ENCODE results near the gene CDC14B.
"Not testable (repeated sequence)": the region's sequence is repeated elsewhere in the genome, so short reads cannot be mapped to it uniquely, and the experiment has no call there.

The CDC14B gene

DNA sequence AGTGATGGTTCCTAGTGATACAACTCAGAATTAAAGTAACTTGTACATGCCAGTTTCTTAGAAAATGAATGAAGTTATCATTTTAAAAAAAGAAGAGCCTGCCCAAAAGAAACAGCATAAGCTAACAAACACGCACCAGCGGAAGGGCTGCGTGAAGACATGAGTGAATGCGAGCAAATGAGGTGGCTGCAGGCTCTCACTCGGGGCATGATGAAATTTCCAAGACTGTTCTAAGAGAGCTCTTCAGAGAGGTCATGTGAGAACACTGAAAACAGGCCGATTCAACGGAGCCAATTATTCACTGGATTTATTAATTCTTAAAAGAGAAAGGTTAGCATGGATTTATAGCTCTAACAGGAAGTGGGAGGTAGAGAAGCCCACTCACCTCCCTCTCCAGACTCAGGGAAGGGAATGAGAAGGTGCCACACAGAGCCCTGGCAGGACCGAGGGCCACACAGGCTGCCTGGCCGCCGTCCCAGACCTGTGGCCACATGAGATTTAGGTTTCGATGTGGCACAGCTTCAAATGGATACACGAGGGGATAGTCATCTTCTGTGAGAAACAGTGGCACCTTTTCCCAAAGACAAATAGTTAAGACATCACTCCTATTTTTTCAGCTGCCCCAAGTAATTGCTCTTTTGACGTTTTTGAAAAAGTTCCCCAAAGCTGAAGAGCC, 114.2 kb downstream of the CDC14B start:
- DNase-seq (ENCODE audit: low spot score), result no peak
- TF ChIP-seq, protein P1, sequence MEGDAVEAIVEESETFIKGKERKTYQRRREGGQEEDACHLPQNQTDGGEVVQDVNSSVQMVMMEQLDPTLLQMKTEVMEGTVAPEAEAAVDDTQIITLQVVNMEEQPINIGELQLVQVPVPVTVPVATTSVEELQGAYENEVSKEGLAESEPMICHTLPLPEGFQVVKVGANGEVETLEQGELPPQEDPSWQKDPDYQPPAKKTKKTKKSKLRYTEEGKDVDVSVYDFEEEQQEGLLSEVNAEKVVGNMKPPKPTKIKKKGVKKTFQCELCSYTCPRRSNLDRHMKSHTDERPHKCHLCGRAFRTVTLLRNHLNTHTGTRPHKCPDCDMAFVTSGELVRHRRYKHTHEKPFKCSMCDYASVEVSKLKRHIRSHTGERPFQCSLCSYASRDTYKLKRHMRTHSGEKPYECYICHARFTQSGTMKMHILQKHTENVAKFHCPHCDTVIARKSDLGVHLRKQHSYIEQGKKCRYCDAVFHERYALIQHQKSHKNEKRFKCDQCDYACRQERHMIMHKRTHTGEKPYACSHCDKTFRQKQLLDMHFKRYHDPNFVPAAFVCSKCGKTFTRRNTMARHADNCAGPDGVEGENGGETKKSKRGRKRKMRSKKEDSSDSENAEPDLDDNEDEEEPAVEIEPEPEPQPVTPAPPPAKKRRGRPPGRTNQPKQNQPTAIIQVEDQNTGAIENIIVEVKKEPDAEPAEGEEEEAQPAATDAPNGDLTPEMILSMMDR (IDR thresholded peaks at IDR 0.05; ENCODE audit: extremely low read depth, missing control alignments), result no peak

- DNase-seq (ENCODE audit: low spot score), result no peak
- TF ChIP-seq, protein P1 (IDR thresholded peaks at IDR 0.05; ENCODE audit: extremely low read depth, missing control alignments), result no peak
Measured at GRCh38 chr9:96503918-96504317, 115.7 kb downstream of the CDC14B start.

GRCh38 chr9:96503374-96503748, 116.3 kb downstream of the CDC14B start:
- not testable (repeated sequence) for DNase-seq (ENCODE audit: low spot score)

GRCh38 chr9:96502539-96503373, 116.9 kb downstream of the CDC14B start:
- no peak for DNase-seq (ENCODE audit: low spot score)
- TF ChIP-seq, protein P1 (IDR thresholded peaks at IDR 0.05; ENCODE audit: extremely low read depth, missing control alignments), result no peak

DNA sequence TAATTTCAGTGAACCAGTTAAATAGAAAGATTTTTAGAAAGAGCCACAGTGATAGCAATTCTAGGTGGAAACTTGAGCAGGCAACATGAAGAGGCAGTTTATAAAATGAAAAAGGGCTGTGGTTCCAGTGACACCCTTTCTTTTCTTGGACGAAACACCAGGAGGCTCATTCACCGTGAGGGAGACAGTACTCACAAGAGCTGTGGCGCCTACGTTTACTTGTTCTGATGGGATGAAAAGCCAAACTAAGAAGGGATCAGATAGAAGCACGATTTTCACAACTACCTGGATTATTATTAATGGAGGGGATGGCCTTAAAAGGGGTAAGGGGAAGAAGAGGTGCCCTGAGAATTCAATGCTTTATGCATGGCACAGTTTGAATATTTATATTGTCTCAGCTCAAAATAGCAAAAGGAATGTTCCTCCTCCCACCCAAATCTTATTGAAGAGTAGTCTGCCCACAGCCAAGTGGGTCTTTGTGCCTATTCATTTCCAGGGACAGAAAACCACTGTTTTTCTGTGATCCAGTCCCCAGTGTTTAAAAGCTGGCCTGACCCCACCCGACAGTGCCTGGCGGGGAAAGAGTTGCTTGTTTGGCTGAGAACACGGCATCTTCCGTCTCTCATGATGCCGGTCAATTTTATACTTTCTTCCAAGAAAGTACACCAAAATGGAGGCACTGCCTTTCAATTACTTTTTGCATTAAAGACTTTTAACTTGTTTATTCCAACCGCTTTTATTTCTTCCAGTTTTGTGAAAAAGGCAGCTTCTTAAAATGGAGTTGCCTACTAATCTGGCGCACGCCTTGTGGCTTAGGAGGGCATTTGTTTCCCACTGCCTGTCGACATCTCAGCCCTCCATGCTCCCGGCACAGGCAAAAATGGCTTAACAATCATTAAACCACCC, 117.8 kb downstream of the CDC14B start:
- no peak for DNase-seq (ENCODE audit: low spot score)
- TF ChIP-seq, protein P1 (IDR thresholded peaks at IDR 0.05; ENCODE audit: extremely low read depth, missing control alignments), result no peak

DNA sequence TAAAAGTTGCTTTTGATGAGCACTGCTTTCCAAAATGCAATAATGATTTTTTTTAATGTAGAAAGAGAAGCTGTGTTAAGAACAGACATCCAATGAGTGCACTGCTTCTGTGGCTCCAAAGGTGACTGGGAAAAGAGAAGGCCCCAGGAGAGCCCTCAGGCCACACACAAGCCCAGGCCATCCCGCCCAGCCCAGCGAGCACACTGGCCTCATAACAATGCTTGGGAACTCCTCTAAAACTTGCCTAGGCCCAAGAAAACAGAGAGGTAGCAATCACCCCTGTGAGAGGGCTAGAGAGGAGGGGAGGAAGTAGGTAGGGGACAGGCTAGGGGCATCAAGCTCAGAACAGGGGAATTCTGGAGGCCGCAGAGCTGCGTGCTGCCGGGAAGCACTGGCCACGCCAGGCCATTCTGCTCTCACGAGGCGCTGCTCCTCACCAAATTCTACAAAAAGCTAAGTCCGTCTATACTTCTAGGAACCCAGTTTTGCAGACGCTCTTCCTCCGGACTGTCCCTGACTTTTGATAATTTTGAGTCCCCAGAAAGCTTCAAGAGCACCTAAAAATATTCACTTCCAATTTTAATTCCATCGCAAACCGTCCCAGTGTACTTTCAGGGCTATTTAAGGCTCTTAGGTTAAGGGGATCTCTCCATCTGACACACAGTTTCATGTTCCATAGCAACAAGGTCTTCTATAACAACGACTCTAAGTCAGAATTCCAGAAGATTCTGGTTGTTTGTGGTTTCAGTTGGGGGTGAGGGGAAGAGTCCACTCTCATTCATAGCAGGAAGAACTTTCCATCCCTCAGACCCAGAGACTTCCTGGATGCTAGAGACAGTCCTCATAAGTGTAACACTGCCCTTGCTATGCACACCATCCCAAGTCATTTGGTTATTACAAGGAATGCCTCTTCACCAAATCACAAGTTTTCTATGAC, 118.7 kb downstream of the CDC14B start:
- TF ChIP-seq, protein P1 (IDR thresholded peaks at IDR 0.05; ENCODE audit: extremely low read depth, missing control alignments), result no peak
- no peak for DNase-seq (ENCODE audit: low spot score)

DNA sequence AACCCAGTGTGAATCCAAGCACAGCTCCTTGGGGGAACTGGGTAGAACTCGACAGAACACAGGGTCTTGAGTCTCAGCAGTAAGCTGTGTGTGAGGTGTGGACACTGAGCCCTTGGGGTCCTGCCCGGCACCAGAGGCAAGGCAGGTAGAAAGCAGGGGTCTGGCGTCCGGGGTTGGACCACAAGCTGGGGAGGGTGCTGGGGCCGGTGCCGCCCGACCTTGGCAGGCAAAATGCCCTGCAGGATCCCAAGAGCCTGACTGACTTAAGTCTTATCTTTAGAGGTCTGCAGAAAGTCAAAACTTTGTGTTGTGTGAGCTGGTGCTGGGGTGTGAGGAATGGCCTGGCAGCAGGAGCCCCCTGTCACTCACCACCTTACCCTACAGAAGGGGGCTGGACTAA, 120.4 kb downstream of the CDC14B start:
- DNase-seq (ENCODE audit: low spot score), result no peak

More for the DNA sequence above, 120.4 kb downstream of the CDC14B start:
- TF ChIP-seq, protein P1 (IDR thresholded peaks at IDR 0.05; ENCODE audit: extremely low read depth, missing control alignments), result no peak
